ENCODE measurements around the gene GPR26. TPM values are rescaled to one million over a fixed set of nuclear protein-coding genes. Genes with fewer than 3 reads are reported as not detected.

GPR26 gene, protein sequence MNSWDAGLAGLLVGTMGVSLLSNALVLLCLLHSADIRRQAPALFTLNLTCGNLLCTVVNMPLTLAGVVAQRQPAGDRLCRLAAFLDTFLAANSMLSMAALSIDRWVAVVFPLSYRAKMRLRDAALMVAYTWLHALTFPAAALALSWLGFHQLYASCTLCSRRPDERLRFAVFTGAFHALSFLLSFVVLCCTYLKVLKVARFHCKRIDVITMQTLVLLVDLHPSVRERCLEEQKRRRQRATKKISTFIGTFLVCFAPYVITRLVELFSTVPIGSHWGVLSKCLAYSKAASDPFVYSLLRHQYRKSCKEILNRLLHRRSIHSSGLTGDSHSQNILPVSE
- total RNA-seq (2022; extraction: Qiagen RNA extraction; ENCODE audit: low read depth), result not detected in 5 replicates

DNA sequence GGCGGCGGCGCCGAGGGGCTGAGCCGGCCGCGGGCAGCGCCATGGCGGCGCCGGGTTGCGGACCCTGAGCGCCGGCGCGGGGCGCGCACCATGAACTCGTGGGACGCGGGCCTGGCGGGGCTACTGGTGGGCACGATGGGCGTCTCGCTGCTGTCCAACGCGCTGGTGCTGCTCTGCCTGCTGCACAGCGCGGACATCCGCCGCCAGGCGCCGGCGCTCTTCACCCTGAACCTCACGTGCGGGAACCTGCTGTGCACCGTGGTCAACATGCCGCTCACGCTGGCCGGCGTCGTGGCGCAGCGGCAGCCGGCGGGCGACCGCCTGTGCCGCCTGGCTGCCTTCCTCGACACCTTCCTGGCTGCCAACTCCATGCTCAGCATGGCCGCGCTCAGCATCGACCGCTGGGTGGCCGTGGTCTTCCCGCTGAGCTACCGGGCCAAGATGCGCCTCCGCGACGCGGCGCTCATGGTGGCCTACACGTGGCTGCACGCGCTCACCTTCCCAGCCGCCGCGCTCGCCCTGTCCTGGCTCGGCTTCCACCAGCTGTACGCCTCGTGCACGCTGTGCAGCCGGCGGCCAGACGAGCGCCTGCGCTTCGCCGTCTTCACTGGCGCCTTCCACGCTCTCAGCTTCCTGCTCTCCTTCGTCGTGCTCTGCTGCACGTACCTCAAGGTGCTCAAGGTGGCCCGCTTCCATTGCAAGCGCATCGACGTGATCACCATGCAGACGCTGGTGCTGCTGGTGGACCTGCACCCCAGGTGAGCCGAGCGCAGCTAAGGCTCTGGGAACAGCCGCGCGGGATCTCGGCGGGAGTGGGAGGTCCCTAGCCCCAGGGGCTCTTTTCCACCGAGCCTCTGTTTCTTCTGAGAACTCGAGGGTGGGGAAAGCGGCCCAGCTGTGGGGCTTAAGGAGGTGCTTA, at the start of gene GPR26:
TSS of gene GPR26 (plus strand) at position 38 of the 919 bp plus-strand sequence. CDS start at position 91, 53 bp downstream.

Other genes starting within 250 kb of the GPR26 start
- not detected in 5 replicates for gene CPXM2, start 225.5 kb downstream of the GPR26 start, total RNA-seq (2022; extraction: Qiagen RNA extraction; ENCODE audit: low read depth)

Measured in A549 treated with ZK216348 at 1 μM for 4 hours (cell line).